AG10803 (cell line): Measurements from ENCODE around the gene CCNDBP1.
"Not testable (repeated sequence)": the region's sequence is repeated elsewhere in the genome, so short reads cannot be mapped to it uniquely, and the experiment has no call there.

Experiments used
- DNase-seq: peaks from one replicate; pipeline ENCODE4 v3.0.0; 2010; ENCODE audit warnings: low read depth
- H3K4me3 ChIP-seq: 2 replicates; pipeline ENCODE4 v1.5.1; 2011; ENCODE audit warnings: mild to moderate bottlenecking, low read length, control low read depth
- TF ChIP-seq, protein P1 (sequence below): conservative IDR thresholded peaks from 2 replicates; pipeline ENCODE4 v1.5.1; 2011; ENCODE audit warnings: mild to moderate bottlenecking, low read length, control low read depth, inconsistent platforms

CCNDBP1 gene

DNA sequence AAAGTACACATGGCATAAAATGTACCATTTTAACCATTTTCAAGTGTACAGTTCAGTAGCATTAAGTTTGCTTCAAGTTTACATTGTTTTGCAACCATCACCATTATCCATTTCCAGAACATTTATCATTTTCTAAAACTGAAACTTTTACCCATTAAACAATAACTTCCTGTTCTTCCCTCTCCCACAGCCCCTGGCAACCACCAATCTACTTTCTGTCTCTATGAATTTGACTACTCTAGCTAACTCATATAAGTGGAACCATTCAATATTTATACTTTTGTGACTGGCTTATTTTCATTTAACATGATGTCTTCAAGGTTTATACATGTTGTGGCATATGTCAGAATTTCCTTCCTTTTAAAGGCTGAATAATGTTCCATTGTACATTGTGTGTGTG, 31.9 kb upstream of the CCNDBP1 start:
- TF ChIP-seq, protein P1, sequence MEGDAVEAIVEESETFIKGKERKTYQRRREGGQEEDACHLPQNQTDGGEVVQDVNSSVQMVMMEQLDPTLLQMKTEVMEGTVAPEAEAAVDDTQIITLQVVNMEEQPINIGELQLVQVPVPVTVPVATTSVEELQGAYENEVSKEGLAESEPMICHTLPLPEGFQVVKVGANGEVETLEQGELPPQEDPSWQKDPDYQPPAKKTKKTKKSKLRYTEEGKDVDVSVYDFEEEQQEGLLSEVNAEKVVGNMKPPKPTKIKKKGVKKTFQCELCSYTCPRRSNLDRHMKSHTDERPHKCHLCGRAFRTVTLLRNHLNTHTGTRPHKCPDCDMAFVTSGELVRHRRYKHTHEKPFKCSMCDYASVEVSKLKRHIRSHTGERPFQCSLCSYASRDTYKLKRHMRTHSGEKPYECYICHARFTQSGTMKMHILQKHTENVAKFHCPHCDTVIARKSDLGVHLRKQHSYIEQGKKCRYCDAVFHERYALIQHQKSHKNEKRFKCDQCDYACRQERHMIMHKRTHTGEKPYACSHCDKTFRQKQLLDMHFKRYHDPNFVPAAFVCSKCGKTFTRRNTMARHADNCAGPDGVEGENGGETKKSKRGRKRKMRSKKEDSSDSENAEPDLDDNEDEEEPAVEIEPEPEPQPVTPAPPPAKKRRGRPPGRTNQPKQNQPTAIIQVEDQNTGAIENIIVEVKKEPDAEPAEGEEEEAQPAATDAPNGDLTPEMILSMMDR, result no peak
- no peak overlapping the region for H3K4me3 ChIP-seq
- DNase-seq, result no peak

DNA sequence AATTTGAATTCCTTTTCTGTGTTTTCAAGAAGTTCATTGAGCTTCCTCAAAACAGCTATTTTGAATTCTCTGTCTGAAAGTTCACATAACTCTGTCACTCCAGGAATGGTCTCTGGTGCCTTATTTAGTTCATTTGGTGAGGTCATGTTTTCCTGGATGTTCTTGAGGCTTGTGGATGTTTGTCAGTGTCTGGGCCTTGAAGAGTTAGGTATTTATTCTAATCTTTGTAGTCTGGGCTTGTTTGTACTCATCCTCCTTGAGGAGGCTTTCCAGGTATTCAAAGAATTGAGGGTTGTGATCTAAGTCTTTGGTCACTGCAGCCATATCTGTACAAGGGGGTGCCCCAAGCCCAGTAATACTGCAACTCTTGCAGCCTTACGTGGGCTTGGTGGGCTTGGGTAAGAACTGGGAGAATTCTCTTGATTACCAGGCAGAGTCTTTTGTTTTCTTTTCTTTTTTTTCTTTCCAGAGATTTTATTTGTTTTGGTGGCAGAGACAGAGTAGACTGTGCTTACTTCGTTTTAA, 19.3 kb upstream of the CCNDBP1 start:
- H3K4me3 ChIP-seq, result no peak overlapping the region
- TF ChIP-seq, protein P1, result no peak
- DNase-seq, result no peak

DNA sequence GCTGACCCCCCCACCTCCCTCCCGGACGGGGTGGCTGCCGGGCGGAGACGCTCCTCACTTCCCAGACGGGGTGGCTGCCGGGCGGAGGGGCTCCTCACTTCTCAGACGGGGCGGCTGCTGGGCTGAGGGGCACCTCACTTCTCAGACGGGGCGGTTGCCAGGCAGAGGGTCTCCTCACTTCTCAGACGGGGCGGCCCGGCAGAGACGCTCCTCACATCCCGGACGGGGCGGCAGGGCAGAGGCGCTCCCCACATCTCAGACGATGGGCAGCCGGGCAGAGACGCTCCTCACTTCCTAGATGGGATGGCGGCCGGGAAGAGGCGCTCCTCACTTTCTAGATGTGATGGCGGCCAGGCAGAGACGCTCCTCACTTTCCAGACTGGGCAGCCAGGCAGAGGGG, 17.9 kb upstream of the CCNDBP1 start:
- not testable (repeated sequence) for DNase-seq, H3K4me3 ChIP-seq

DNA sequence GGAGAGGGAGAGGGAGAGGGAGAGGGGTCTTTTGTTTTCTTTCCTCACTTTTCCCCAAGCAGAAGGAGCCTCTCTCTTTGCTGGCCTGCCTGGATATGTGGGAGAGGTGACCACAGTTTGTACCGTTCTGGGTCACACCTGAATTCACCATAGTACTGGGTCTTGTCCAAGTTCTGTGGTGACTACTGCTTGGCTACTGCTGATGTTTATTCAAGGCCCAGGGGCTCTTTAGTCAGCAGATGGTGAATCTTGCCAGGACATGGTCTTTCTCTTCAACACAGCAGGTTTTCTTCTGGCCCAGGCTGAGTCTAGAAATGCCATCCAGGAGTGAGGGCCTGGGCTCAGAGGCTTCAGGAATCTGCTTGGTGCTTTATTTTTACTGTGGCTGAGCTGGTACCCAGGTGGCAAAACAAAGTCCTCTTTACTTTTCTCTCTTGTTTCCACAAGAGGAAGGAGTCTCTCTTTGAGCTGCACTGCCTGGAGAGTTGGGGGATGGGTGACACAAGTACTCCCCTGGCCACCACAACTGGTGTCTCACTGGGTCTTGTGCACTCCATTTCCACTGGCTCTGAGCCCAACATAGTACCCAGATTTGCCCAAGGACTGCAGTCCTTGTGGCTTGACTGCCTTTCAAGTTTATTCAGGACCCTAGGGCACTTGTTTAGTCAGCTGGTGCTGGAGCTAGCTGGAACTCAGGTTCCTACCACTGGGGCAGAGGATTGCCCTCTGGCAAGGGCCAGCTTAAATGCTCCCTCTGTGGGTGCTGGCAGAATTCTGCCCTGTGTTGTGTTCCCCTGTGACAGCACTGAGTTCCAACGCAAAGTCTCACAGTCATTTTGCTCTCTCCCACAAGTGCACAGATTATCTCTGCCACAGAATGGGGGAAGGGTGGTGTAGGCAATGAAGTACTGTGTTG, 16.8 kb upstream of the CCNDBP1 start:
- no peak overlapping the region for H3K4me3 ChIP-seq
- DNase-seq, result peak; percentile 11
- TF ChIP-seq, protein P1, result no peak

DNA sequence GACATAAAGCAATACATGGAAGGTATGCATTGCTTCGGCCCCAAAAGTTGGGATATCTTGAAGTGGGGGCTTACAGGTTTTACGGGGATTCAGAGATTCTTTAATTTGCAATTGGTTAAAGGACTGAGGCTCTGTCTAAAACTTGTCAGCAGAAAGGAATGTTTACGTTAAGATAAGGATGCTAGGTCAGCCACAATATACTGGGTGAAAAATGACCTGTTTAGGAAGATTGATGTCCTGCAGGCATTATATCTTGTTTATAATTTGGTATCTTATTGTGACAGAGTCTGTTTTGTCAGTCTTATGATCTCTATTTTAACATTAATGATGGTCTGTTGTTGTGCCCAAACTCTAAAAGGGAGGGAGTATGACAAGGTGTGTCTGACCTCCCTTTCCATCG, 15.3 kb upstream of the CCNDBP1 start:
- TF ChIP-seq, protein P1, result no peak

DNA sequence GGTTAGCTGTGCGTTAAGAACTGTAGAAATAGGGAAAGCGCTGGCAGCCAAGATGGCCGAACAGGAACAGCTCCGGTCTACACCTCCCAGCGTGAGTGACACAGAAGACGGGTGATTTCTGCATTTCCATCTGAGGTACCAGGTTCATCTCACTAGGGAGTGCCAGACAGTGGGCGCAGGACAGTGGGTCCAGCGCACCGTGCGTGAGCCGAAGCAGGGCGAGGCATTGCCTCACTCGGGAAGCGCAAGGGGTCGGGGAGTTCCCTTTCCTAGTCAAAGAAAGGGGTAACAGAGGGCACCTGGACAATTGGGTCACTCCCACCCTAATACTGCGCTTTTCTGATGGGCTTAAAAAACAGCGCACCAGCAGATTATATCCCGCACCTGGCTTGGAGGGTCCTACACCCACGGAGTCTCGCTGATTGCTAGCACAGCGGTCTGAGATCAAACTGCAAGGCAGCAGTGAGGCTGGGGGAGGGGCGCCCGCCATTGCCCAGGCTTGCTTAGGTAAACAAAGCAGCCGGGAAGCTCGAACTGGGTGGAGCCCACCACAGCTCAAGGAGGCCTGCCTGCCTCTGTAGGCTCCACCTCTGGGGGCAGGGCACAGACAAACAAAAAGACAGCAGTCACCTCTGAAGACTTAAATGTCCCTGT, 9.4 kb upstream of the CCNDBP1 start:
- DNase-seq, H3K4me3 ChIP-seq: not testable (repeated sequence)

More for the DNA sequence above, 15.3 kb upstream of the CCNDBP1 start:
- H3K4me3 ChIP-seq, result no peak overlapping the region
- DNase-seq, result no peak

DNA sequence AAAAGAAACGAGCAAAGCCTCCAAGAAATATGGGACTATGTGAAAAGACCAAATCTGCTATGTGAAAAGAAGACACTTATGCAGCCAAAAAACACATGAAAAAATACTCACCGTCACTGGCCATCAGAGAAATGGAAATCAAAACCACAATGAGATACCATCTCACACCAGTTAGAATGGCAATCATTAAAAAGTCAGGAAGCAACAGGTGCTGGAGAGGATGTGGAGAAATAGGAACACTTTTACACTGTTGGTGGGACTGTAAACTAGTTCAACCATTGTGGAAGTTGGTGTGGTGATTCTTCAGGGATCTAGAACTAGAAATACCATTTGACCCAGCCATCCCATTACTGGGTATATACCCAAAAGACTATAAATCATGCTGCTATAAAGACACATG, 8.1 kb upstream of the CCNDBP1 start:
- DNase-seq, H3K4me3 ChIP-seq: not testable (repeated sequence)

DNA sequence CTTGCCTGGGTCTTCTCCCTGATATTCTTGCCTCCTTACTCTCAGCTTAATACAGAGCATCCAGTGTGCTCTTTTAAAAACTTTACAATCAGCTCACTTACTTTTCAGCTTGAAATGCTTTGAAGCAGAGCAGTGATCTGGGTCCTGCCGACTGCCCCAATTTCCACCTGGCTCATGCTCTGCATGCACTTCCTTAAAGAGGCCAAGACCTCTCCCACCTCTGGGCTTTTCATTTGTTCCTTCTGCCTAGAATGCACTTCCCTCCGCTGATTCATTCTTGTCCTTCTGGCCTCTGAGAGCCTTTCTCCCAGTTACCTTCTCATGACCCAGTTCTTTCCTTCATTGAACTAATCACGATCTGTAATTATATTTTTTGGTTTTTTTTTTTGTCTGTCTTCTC, 1.9 kb upstream of the CCNDBP1 start:
- no peak for DNase-seq
- TF ChIP-seq, protein P1, result no peak
- no peak overlapping the region for H3K4me3 ChIP-seq
